GM21360 (cell line): Measurements from ENCODE around the gene DLGAP5.

Experiments used
- ATAC-seq: cut with Tn5 transposase; IDR thresholded peaks from one replicate; pipeline ENCODE4 v1.9.1; 2021; ENCODE audit warnings: mild to moderate bottlenecking, moderate library complexity; ENCODE audit not compliant: unreplicated experiment

Gene DLGAP5

GRCh38 chr14:55191203-55192053 lies at the start of gene DLGAP5:
Gene DLGAP5 (minus strand): TSS chr14:55191585. CDS start chr14:55189179, 2,406 bp downstream.
- peak; percentile 96 for ATAC-seq

GRCh38 chr14:55240526-55241178 lies 49.3 kb upstream of the DLGAP5 start:
- no peak for ATAC-seq

GRCh38 chr14:55239320-55239719 lies 47.9 kb upstream of the DLGAP5 start:
- no peak for ATAC-seq

- no peak for ATAC-seq
Observed at GRCh38 chr14:55238019-55238680, 46.8 kb upstream of the DLGAP5 start.

GRCh38 chr14:55233591-55233990 lies 42.2 kb upstream of the DLGAP5 start:
- ATAC-seq: no peak

GRCh38 chr14:55228261-55228660 lies 36.9 kb upstream of the DLGAP5 start:
- ATAC-seq: no peak

GRCh38 chr14:55223364-55223763 lies 32.0 kb upstream of the DLGAP5 start:
- ATAC-seq: no peak

- ATAC-seq: no peak
Observed at GRCh38 chr14:55221968-55222367, 30.6 kb upstream of the DLGAP5 start.

- ATAC-seq: no peak
Observed at GRCh38 chr14:55221186-55221585, 29.8 kb upstream of the DLGAP5 start.

- ATAC-seq: no peak
Observed at GRCh38 chr14:55220230-55220629, 28.8 kb upstream of the DLGAP5 start.

GRCh38 chr14:55212634-55213033 lies 21.2 kb upstream of the DLGAP5 start:
- ATAC-seq: no peak

- no peak for ATAC-seq
Observed at GRCh38 chr14:55207832-55208231, 16.4 kb upstream of the DLGAP5 start.

GRCh38 chr14:55206175-55206693 lies 14.8 kb upstream of the DLGAP5 start:
- no peak for ATAC-seq

- no peak for ATAC-seq
Observed at GRCh38 chr14:55201219-55202101, 10.1 kb upstream of the DLGAP5 start.

- no peak for ATAC-seq
Observed at GRCh38 chr14:55200651-55201050, 9.3 kb upstream of the DLGAP5 start.

- ATAC-seq: no peak
Observed at GRCh38 chr14:55198749-55199148, 7.4 kb upstream of the DLGAP5 start.

- no peak for ATAC-seq
Observed at GRCh38 chr14:55194656-55195355, 3.4 kb upstream of the DLGAP5 start.

GRCh38 chr14:55192054-55192621 lies 753 bp upstream of the DLGAP5 start:
- ATAC-seq: no peak

- no peak for ATAC-seq
Observed at GRCh38 chr14:55190906-55191202, 531 bp downstream of the DLGAP5 start.
